ENCODE results near the gene SH3RF3. TPM values are rescaled to one million over a fixed set of nuclear protein-coding genes. Genes with fewer than 3 reads are reported as not detected.

Gene SH3RF3
- total and polyA plus RNA-seq, 3 experiments from 2014 or later: 0.24 to 0.31 (median 0.27) TPM

DNA sequence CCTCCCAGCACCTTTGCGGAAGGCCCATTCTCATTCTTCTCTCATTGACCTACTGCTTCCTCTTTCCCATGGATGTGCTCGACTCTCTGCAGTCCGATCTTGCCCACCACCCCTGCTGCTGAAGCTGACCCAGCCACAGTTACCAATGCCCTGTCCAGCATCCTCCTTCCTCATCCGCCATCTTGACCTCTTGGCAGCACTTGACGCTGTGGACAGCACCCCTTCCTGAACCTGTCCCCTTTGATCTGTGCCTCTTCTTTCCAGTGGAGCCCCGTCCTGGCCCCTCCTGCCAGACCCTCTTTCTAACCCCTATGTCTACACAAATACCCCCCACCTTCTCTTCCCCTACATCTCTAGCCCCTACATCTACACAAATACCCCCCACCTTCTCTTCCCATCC is 275.7 kb downstream of the SH3RF3 start:
- H3K4me1 Mint-ChIP-seq: peaks cover 0 to 4% (median 2%) of the 10 kb centered on the region in 3 donors
- Histone ChIP-seq H3K36me3 (ENCODE audit: insufficient read depth, low read length) (no peaks in the 10 kb centered on the region), H3K9me3 (ENCODE audit: low read length) (no peaks in the 10 kb centered on the region), H3K4me1 (ENCODE audit: insufficient read depth, low read length) (no peaks in the 10 kb centered on the region), H3K27ac (ENCODE audit: low read depth, low read length) (no peak overlapping the region), H3K4me3 (ENCODE audit: low read length) (no peak overlapping the region), H3K27me3 (ENCODE audit: insufficient read depth, low read length, poor library complexity, severe bottlenecking) (no peaks in the 10 kb centered on the region)
- ChIA-PET CTCF (no interaction called here), POLR2A (no interaction called here)
- H3K27me3 Mint-ChIP-seq: peaks cover 3 to 15% of the 10 kb centered on the region in 2 donors
- H3K27ac Mint-ChIP-seq: no peak overlapping the region
- no peaks in the 10 kb centered on the region for H3K9me3 Mint-ChIP-seq
- no peak for DNase-seq
- H3K4me3 Mint-ChIP-seq: no peak overlapping the region
- no peaks in the 10 kb centered on the region for H3K36me3 Mint-ChIP-seq

DNA sequence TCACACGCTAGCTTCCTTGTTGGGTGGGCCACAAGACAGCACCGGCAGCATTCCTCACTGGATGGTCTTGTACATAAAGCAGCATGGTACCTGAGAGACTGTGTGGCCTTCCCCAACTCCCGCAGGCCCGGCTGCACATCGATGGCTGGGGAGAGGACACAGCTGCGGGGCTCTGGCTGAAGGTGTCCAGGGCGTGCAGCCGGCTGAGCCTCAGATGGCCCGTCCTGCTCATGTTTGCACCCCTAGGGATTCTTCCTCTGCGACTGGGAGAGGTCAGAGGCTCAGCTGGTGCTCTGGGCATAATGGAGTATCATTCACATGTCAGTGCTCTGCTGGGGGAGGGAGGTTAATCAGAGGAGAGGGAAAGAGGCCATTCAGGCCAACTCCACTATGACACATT is 276.9 kb downstream of the SH3RF3 start:
- ChIA-PET POLR2A (no interaction called here), CTCF (no interaction called here)
- no peaks in the 10 kb centered on the region for H3K36me3 Mint-ChIP-seq
- H3K27me3 Mint-ChIP-seq: peaks cover 6 to 15% of the 10 kb centered on the region in 2 donors
- no peaks in the 10 kb centered on the region for H3K9me3 ChIP-seq (ENCODE audit: low read length)
- H3K36me3 ChIP-seq (ENCODE audit: insufficient read depth, low read length): no peaks in the 10 kb centered on the region
- no peak for DNase-seq
- peaks cover 0 to 4% (median 2%) of the 10 kb centered on the region in 3 donors for H3K4me1 Mint-ChIP-seq
- no peak overlapping the region for H3K4me3 Mint-ChIP-seq
- no peak overlapping the region for H3K4me3 ChIP-seq (ENCODE audit: low read length)
- no peaks in the 10 kb centered on the region for H3K4me1 ChIP-seq (ENCODE audit: insufficient read depth, low read length)
- no peak overlapping the region for H3K27ac Mint-ChIP-seq
- no peaks in the 10 kb centered on the region for H3K9me3 Mint-ChIP-seq
- no peaks in the 10 kb centered on the region for H3K27me3 ChIP-seq (ENCODE audit: insufficient read depth, low read length, poor library complexity, severe bottlenecking)
- H3K27ac ChIP-seq (ENCODE audit: low read depth, low read length): no peak overlapping the region

DNA sequence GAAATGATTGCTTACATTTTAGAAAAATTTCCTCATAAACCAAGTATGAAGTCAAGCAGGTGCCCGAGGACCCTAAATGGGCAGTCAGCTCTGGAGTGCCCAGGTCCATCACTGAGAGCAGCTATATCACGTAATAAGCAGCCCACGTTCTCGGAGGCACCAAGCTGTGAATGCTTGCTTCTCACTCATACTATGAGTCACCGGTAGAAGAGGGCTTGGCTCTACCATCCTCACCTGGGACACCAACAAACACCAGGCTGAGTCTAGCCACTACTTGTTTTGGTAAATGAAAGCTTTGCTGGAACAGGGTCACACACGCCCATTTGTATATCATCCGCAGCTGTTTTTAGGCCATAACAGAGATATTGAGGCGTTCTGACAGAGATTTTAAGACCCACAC is 277.3 kb downstream of the SH3RF3 start:
- Histone ChIP-seq H3K36me3 (ENCODE audit: insufficient read depth, low read length) (no peaks in the 10 kb centered on the region), H3K27ac (ENCODE audit: low read depth, low read length) (no peak overlapping the region), H3K9me3 (ENCODE audit: low read length) (no peaks in the 10 kb centered on the region), H3K27me3 (ENCODE audit: insufficient read depth, low read length, poor library complexity, severe bottlenecking) (no peaks in the 10 kb centered on the region), H3K4me1 (ENCODE audit: insufficient read depth, low read length) (no peaks in the 10 kb centered on the region), H3K4me3 (ENCODE audit: low read length) (no peak overlapping the region)
- no peak overlapping the region for H3K4me3 Mint-ChIP-seq
- peaks cover 6 to 15% of the 10 kb centered on the region in 2 donors for H3K27me3 Mint-ChIP-seq
- H3K9me3 Mint-ChIP-seq: no peaks in the 10 kb centered on the region
- no peak overlapping the region for H3K27ac Mint-ChIP-seq
- POLR2A ChIA-PET: no interaction called here
- H3K4me1 Mint-ChIP-seq: peaks cover 0 to 4% (median 2%) of the 10 kb centered on the region in 3 donors
- CTCF ChIA-PET: interaction anchor here (2.1 kb wide), 1 partner anchor 104 kb away, joined by 5 read pairs; no protein-coding TSS in a partner anchor
- no peaks in the 10 kb centered on the region for H3K36me3 Mint-ChIP-seq
- DNase-seq: no peak

DNA sequence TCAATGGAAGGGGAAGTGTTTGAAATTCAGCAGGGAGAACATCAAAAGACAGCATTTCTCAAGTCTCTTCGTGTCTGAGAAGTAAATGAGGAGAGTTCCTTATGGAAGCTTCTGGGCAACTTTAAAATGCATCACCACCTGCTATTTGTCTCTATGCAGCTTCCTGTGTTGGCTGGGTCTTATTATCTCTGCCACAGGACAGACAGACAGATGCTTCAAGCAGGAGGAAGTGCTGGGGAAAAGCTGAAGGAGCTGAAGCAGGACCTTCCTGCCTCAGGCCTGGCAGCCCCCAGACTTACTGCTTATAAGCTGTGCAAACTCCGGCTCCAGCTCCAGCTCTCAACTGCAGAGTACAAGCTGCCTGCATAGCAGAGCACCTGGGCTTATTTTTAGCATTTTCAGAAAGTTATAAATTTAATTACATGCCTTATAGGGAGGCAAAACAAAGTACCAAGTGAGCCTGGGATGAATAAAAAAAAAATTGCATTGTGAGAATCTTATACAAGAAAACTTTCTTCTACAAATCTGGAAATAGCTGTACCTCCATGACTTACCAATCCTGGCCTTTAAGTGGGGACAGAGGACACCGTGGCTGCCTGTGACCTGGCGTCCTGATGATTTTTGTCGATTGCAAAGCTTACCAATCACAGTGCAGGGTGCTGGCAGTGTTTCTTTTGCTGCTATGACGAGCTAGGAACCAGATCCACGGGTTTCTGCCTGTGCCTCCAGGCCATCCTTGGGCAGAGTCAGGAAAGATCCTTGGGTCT is 278.5 kb downstream of the SH3RF3 start:
- ChIA-PET POLR2A (no interaction called here), CTCF (interaction anchor here (2.1 kb wide), 1 partner anchor 102 kb away, joined by 5 read pairs; no protein-coding TSS in a partner anchor)
- H3K36me3 Mint-ChIP-seq: no peaks in the 10 kb centered on the region
- Histone ChIP-seq H3K4me3 (ENCODE audit: low read length) (no peak overlapping the region), H3K27me3 (ENCODE audit: insufficient read depth, low read length, poor library complexity, severe bottlenecking) (no peaks in the 10 kb centered on the region), H3K36me3 (ENCODE audit: insufficient read depth, low read length) (no peaks in the 10 kb centered on the region), H3K9me3 (ENCODE audit: low read length) (no peaks in the 10 kb centered on the region), H3K4me1 (ENCODE audit: insufficient read depth, low read length) (no peaks in the 10 kb centered on the region), H3K27ac (ENCODE audit: low read depth, low read length) (no peak overlapping the region)
- H3K27me3 Mint-ChIP-seq: peaks cover 6 to 15% of the 10 kb centered on the region in 2 donors
- no peak overlapping the region for H3K4me3 Mint-ChIP-seq
- no peak for DNase-seq
- no peaks in the 10 kb centered on the region for H3K9me3 Mint-ChIP-seq
- peaks cover 0 to 3% (median 2%) of the 10 kb centered on the region in 3 donors for H3K4me1 Mint-ChIP-seq
- peak overlapping the region in 1 of 8 donors; percentile 38 for H3K27ac Mint-ChIP-seq

DNA sequence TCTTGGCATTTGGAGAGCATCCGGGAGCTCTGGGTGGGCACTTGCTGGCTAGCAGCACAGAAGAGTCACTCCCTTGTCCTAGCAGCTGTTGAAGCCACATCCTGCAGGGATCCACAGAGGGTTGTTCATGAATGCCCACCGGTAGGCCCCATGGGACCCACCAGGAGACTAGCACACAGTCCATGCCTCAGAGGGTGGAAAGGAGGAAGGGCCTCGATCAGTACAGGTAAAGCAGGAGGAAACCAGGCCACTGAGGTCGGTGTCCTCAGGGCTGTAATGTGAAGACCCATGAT is 279.0 kb downstream of the SH3RF3 start:
- ChIA-PET CTCF (interaction anchor here (2.1 kb wide), 1 partner anchor 102 kb away, joined by 5 read pairs; no protein-coding TSS in a partner anchor), POLR2A (no interaction called here)
- Histone ChIP-seq H3K27ac (ENCODE audit: low read depth, low read length) (no peak overlapping the region), H3K4me1 (ENCODE audit: insufficient read depth, low read length) (no peaks in the 10 kb centered on the region), H3K27me3 (ENCODE audit: insufficient read depth, low read length, poor library complexity, severe bottlenecking) (no peaks in the 10 kb centered on the region), H3K4me3 (ENCODE audit: low read length) (no peak overlapping the region), H3K36me3 (ENCODE audit: insufficient read depth, low read length) (no peaks in the 10 kb centered on the region), H3K9me3 (ENCODE audit: low read length) (no peaks in the 10 kb centered on the region)
- H3K27me3 Mint-ChIP-seq: peaks cover 6 to 15% of the 10 kb centered on the region in 2 donors
- H3K36me3 Mint-ChIP-seq: no peaks in the 10 kb centered on the region
- DNase-seq: no peak
- H3K4me3 Mint-ChIP-seq: no peak overlapping the region
- H3K27ac Mint-ChIP-seq: peak overlapping the region in 1 of 8 donors; percentile 38
- peaks cover 0 to 2% (median 0%) of the 10 kb centered on the region in 3 donors for H3K4me1 Mint-ChIP-seq
- H3K9me3 Mint-ChIP-seq: no peaks in the 10 kb centered on the region

DNA sequence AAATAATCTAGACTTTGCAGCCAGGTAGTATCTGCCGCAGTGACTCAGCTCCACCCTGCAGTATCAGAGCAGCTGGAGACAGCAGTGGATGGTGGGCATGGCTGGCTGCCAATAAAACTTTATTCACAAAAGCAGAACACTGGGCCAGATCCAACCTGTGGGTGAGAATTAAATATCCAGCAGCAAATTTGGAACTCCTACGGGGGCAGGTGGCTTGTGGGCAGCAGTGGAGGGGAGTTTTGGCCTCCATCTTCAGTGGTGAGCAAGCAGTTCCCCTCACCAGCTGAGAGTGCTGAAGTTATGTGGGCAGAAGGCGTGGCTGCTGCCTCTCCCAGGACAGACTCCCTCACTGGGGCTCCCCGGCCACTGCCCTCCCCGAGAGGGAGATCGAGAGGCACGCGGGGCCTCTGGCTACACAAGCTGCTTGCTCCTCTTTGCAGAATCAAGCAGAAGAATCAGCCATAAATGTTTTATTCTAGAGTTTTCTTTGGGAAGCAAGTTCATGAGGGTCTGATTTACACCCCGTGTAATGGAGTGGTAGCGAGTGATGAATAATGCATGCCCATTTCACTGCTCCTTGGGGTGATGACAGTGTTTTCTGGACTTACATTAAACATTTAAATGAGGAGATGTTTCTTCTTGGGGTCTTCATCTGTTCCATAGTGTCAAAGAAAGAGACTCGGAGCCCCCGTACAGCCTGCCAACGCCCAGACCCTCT is 280.5 kb downstream of the SH3RF3 start:
- ChIA-PET POLR2A (no interaction called here), CTCF (no interaction called here)
- Mint-ChIP-seq H3K4me1 (peaks cover 0 to 2% (median 0%) of the 10 kb centered on the region in 3 donors), H3K27ac (peak overlapping the region in 1 of 8 donors; percentile 24), H3K4me3 (no peak overlapping the region), H3K36me3 (no peaks in the 10 kb centered on the region), H3K27me3 (peaks cover 6 to 12% of the 10 kb centered on the region in 2 donors), H3K9me3 (no peaks in the 10 kb centered on the region)
- Histone ChIP-seq H3K4me1 (ENCODE audit: insufficient read depth, low read length) (no peaks in the 10 kb centered on the region), H3K27ac (ENCODE audit: low read depth, low read length) (no peak overlapping the region), H3K9me3 (ENCODE audit: low read length) (no peaks in the 10 kb centered on the region), H3K36me3 (ENCODE audit: insufficient read depth, low read length) (no peaks in the 10 kb centered on the region), H3K27me3 (ENCODE audit: insufficient read depth, low read length, poor library complexity, severe bottlenecking) (no peaks in the 10 kb centered on the region), H3K4me3 (ENCODE audit: low read length) (no peak overlapping the region)
- no peak for DNase-seq

DNA sequence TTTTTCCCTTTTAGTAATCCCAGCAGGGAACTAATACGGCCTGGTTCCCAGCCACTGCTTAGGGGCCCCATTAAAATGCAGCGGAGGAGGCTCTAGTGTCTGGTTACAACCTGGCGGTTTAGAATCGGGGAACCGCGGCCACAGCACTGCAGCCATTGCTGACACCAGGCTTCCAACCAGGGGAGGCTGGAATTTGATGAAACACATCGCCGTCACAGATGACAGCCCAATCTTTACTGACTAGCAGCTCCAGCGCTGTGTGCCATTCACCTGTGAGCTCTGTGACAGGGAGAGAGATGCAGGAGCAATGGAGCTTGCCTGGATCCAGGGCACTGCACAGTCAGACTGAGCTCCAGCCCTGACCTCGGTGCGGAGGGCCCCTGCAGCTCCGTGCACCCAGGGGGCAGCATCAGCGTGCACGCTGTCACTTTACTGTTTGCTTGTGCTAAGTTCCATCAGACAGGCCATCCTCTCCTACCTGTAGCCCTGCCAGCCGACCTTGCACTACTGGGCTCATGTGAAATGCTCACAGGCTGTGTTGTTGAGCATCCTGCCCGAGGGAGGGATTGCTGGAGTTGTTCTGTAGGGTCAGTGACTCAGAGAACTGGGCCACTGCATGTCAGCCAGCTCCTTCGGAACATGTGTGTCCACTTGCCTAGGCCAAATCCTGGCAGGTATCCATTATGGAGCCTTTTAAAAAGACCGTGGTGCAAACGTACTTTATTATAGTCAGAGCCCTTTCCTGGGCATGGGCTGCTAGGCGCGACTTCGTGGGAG is 281.2 kb downstream of the SH3RF3 start:
- Histone ChIP-seq H3K4me1 (ENCODE audit: insufficient read depth, low read length) (no peaks in the 10 kb centered on the region), H3K4me3 (ENCODE audit: low read length) (no peak overlapping the region), H3K27ac (ENCODE audit: low read depth, low read length) (no peak overlapping the region), H3K9me3 (ENCODE audit: low read length) (no peaks in the 10 kb centered on the region), H3K36me3 (ENCODE audit: insufficient read depth, low read length) (no peaks in the 10 kb centered on the region), H3K27me3 (ENCODE audit: insufficient read depth, low read length, poor library complexity, severe bottlenecking) (no peaks in the 10 kb centered on the region)
- H3K9me3 Mint-ChIP-seq: no peaks in the 10 kb centered on the region
- H3K4me3 Mint-ChIP-seq: no peak overlapping the region
- POLR2A ChIA-PET: no interaction called here
- CTCF ChIA-PET: no interaction called here
- no peaks in the 10 kb centered on the region for H3K36me3 Mint-ChIP-seq
- H3K4me1 Mint-ChIP-seq: no peaks in the 10 kb centered on the region
- H3K27me3 Mint-ChIP-seq: peaks cover 5 to 8% of the 10 kb centered on the region in 2 donors
- no peak for DNase-seq
- no peak overlapping the region for H3K27ac Mint-ChIP-seq

Data from CD8-positive, alpha-beta memory T cell (primary cell).